MM.1S (cell line): ENCODE data around the gene NUDT14.

Experiments used
- CTCF ChIP-seq: fragments of 300-600 bp; sonication (generic); IDR thresholded peaks from 2 replicates; pipeline ENCODE4 v1.5.1; 2016; ENCODE audit warnings: antibody characterized with exemption, low read length, mixed read lengths
- EZH2 ChIP-seq: fragments of 300-600 bp; sonication (generic); optimal IDR thresholded peaks from 2 replicates; pipeline ENCODE3; 2017; ENCODE audit warnings: low read depth, mild to moderate bottlenecking, antibody characterized with exemption, low read length, mixed read lengths

DNA sequence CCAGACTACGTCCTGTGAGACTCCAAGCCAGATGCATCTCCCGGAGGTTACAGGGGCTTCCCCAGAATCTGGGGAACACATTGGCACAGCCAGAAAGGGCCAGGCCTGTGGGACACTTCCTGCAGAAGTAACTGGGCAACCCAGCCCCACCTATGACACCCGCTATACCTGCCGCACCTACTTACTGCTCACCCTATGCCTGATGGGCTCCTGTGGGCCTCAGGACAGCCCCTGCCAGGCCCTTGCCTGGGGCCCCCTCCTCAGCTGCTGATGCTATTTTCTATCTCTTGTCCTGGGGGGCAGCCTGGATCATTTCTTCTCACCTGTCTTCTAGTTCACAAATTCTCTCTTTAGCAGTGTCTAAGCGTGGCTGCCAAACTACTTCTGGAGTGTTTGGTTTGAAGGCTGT is 41.3 kb downstream of the NUDT14 start:
- no peak for TF ChIP-seq EZH2
- TF ChIP-seq CTCF, result no peak
